Measurements from ENCODE around the gene OLFML3.

GRCh38 chr1:113999799-114000198 is 20.5 kb downstream of the OLFML3 start:
- TF ChIP-seq CTCF (IDR thresholded peaks at IDR 0.05), result no peak
- TF ChIP-seq POLR2A (IDR thresholded peaks at IDR 0.05), result no peak

All from right lobe of liver (tissue), 4 donors.